DOHH2 (cell line): Measurements from ENCODE around the gene ZNF84.

Experiments used
- EZH2phosphoT487 ChIP-seq: fragments of 200-600 bp; sonication (generic); IDR thresholded peaks from 2 replicates; pipeline ENCODE4 v1.6.1; 2017; ENCODE audit warnings: borderline replicate concordance, mild to moderate bottlenecking, antibody characterized with exemption, low read length, moderate library complexity, mixed read lengths
- TF ChIP-seq, protein P1 (sequence below): fragments of 200-600 bp; sonication (generic); IDR thresholded peaks from one replicate; pipeline ENCODE4 v1.5.1; 2014; ENCODE audit warnings: antibody characterized with exemption, mild to moderate bottlenecking, low read depth, low read length; ENCODE audit not compliant: poor library complexity, severe bottlenecking

DNA sequence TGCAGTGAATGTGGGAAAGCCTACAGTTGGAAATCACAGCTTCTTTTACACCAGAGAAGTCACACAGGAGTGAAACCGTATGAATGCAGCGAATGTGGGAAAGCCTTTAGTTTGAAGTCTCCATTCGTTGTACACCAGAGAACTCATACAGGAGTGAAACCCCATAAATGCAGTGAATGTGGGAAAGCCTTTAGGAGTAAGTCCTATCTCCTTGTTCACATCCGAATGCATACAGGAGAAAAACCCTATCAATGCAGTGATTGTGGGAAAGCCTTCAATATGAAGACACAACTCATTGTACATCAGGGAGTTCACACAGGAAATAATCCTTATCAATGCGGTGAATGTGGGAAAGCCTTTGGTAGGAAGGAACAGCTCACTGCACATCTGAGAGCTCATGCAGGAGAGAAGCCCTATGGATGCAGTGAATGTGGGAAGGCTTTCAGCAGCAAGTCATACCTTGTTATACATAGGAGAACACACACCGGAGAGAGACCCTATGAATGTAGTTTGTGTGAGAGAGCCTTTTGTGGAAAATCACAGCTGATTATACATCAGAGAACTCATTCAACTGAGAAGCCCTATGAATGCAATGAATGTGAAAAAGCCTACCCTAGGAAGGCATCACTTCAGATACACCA is 26.5 kb upstream of the ZNF84 start:
- TF ChIP-seq, protein P1, sequence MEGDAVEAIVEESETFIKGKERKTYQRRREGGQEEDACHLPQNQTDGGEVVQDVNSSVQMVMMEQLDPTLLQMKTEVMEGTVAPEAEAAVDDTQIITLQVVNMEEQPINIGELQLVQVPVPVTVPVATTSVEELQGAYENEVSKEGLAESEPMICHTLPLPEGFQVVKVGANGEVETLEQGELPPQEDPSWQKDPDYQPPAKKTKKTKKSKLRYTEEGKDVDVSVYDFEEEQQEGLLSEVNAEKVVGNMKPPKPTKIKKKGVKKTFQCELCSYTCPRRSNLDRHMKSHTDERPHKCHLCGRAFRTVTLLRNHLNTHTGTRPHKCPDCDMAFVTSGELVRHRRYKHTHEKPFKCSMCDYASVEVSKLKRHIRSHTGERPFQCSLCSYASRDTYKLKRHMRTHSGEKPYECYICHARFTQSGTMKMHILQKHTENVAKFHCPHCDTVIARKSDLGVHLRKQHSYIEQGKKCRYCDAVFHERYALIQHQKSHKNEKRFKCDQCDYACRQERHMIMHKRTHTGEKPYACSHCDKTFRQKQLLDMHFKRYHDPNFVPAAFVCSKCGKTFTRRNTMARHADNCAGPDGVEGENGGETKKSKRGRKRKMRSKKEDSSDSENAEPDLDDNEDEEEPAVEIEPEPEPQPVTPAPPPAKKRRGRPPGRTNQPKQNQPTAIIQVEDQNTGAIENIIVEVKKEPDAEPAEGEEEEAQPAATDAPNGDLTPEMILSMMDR: no peak
- no peak for TF ChIP-seq EZH2phosphoT487
